HUDEP-2 (cell line): ENCODE data around the gene CBFA2T3.

Experiments
- DNase-seq, 76 experiments: peaks; one replicate each; lab custom pipeline; 2025; ENCODE audit not compliant: unreplicated experiment in 76 of 76; lab: John Stamatoyannopoulos, UW

The CBFA2T3 gene

DNA sequence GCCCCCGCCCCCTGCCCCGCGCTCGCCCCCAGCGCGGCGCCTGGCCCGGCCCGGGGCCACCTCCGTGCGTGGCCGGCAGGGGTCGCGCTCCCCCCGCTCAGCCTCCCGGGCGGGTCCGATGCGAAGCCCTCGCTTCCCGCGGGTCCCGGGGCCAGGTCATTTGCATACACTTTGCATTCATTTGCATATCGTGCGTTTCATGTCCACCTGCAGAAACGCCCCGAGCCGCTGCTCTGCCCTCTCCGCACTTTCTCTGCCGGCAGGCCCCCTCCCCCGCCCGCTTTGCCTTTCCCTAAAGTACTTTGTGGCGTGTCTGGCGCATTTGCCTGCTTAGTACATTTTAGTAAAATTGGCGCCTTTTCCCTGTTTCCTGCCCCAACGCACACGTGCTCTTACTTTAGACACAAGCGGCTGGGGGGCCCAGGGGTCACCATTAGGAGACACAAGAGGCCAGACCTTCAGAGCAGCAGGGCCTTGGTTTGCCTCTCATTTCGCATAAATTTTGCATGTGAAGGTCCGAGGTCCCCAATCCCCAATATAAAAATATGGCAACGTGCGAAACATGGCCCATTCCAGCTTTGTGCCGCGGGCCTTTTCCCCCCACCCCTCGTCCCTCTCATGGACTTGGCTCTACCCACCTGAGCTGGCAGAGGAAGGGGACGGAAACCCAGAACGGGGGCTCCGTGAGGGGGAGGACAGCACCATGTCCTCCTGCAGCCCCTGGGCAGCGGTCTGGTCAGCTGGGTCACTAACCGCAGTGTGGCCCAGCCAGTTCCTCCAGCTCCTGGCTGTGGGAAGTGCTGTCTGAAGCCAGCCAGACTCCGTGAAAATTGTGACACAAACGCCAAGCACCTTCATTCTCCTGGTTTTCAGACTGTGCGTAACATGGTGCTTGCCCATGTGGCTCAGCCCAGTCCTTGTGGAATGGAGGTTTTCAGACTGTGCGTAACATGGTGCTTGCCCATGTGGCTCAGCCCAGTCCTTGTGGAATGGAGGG, 34.8 kb downstream of the CBFA2T3 start:
- no peak for DNase-seq

DNA sequence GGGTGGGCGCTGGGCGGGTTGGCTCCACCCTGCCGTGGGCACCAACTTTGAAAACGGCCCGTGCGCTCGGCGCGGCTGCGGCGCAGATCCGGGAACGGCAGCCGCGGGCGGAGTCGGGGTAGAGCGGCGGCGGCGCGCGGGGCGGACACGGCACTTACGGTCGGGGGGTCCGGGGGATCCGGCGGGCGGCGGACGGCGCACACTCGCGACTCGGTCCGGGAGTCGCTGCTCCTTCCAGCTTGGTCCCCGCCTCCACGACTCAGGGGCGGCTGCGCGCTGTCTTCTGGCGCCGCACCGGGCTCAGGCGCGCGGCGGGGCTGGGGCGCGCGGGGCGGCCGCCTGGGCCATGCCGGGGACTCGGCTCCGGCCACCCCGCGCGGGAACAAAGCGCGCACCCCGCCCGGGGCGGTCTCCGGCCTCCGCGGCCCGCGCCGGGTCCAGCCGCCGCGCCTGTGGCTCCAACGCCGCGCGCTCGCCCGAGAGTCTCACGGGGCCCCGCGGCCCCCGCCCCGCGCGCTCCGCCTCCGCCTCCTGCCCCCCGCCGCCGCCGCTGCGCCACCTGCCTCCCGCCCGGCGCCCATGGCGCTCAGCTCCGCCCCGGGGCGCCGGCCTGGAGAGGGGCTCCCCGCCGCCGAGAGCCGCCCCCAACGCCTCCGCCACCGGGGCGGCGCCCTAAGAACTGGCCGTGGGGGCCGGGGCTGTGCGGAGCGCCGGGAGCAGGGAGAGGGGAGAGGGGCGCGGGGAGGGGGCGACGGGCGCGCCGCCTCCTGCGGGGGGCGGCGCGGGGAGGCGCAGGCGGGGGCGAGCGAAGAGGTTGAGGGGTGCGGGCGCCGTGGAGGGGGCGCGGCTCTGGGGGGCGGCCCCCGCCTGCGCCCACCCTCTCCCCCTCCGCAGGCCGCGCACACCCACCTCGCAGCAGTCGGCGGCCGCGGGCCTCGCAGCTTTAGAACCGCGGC, 35.9 kb downstream of the CBFA2T3 start:
- no peak for DNase-seq

DNA sequence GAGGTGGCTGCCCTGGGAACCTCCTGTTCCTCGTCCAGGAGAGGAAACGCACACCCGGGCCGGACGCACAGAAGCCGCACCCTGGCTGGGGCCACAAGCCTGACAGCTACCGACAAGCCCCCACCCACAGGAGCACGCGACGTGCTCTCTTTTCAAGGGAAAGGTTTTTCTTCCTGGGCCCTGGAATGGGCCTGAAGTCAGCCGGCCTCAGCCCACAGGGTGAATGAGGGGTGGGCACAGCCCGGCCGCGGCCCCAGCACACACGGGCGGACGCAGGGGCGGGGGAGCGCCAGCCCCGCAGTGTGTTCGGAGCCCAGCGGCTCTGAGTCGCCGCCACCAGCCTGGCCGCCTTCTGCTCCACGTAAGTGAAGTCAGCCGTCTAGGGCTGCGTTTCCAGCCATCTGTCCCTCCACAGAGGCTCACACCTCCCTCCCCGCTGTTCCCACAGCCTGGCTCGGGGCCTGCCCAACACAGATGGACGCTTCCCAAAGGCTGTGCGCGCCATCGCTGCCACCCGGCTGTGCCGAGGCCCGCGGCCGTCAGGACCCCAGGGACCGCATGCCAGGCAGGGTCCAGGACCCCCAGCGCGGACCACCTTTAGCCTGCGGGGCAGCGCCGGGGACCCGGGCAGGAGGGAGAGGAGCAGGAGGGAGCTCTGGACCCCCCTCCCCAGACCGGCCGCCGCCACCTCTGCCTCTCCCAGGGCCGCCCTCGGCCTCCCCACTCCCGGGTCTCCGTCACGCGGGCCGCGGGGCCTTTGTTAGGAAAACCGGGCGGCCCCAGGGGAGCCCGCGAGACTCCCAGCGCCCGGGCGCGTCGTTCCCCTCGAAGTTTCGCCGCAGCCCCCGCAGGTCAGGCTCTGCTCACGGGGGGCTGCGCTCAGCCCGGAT, 36.8 kb downstream of the CBFA2T3 start:
- DNase-seq: no peak

DNA sequence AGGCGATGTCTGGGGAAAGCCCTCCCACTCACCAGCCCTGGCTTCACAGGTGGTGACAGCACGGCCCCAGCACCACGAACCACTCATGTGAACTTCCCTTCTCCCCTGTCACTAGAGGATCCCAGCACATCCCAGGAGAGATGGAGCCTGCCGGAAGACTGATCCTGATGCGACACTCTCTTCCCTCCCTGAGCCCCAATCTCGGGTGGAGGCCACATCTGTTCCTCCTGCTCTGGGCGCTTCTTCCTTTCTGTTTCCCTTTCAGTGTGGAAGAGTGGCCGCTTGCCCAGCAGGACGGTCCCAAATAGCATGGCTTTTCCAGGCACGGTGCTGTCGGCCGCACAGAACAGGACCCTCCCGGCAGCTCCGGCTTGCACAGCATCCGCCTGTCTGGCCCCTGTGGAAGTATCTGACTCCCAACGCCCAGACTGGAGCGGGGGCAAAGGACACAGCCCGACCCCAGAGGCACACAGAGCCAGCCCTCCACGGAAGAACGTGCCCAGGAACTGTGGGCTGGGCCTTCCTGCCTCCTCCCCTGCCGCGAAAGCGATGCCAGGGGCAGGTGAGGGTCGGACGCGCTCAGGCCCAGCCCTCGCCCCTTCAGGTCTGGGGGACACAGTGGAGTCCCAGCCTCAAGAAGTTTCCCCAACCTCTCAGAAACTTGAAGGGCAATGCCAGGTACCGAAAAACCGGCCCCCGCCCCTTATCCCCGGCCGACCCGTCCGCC, 37.6 kb downstream of the CBFA2T3 start:
- DNase-seq: no peak

DNA sequence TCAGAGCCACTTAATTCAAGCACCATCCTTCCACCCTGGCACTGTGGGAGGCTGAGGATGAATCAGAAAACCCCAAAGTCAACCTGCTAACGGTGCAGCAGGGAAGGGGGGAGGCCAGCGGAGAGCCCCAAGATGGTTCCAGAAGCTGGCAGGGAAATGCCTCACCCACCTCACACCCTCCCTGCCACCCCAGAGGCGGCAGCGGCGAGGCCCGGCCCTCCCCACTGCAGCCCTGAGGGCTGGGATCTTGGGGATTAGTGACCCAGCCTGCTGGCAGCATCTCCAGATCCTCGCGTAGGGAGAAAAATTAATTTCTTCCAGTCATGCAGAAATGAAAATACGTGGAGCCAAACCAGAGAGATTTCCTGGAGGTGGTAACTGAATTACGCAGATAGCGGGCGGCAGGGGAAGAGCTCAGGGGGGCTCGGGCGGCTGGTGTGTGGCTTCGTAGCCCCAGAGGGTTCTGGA, 38.2 kb downstream of the CBFA2T3 start:
- DNase-seq: no peak

DNA sequence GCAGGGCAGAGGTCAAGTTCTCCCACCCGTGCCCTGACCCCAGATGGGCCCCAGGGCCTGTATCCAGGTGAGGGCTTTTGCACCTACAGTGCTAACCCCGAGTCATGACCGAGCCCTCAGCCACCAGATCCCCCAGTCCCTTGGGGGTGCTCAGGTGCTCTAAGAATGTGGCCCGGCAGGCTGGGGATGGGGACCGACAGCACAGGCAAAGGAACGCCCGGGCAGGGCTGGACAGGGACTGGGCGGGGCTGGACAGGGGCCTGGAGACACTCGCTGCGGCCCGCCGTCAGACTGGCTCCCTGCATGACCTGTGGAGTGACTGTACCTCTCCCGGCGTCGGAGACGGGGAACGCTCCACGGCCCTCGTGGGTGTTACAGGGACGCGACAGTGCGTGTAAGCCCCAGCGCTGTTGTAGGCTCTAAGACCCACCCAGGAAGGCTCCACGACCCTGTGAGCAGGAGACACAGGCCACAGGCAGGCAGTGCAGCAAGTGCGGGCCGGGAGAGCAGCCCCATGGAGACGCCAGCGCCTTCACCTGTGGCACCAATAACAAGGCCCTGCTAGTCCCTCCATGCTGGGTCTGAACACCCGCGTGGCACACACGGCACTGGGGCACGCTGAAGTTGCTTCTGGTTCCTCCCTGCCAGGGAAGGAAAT, 38.8 kb downstream of the CBFA2T3 start:
- DNase-seq: no peak

DNA sequence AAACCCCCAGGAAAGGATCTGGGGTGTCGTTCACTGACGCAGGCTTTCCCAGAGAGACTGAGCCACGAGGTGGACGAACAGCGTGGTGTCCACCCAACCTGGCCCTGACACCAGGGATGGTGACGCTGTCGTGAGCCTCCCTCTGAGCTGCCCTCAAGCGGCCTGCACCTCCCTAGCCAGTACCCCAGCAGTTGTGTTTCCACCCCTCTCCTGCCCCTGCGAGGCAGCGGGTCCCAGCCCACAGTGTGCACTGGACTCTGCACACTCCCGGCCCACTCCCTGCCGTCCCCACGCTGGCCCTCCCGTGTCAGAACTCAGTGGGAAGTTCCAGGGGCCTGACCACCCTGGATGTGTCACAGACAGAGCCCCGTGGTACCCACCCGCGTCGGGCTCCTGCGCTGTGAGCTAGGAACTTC, 39.8 kb downstream of the CBFA2T3 start:
- DNase-seq: no peak

DNA sequence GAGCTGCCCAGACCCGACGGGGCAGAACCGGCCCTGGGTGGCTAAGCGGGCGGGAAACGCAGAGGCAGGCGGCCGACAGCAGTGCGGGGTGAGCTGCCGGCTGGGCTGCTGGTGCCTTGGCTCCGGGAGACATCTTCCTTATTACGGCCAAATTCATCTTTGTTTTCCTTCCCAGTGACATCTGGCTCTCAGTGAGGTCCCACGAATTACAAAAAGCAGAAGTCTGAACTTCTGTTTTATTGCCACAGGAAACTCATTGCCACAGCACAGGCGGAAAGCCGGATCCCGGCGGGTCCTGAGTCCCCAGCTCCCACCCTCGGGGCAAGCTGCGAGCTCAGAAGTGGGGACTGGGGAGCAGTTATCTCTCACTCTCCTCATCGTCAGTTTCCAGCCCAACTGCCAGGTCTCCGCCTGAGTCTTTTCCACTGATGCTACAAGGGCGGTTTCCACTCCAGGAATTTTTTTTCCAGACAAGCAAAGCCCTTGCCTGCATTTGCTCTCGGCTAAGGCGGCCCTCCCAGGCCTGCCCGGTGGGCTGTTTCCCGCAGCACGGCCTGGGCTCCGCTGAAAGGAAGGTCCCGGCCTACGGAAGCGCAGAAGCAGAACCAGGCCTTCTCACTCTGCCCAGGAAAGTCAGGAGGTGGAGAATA, 40.3 kb downstream of the CBFA2T3 start:
- no peak for DNase-seq

DNA sequence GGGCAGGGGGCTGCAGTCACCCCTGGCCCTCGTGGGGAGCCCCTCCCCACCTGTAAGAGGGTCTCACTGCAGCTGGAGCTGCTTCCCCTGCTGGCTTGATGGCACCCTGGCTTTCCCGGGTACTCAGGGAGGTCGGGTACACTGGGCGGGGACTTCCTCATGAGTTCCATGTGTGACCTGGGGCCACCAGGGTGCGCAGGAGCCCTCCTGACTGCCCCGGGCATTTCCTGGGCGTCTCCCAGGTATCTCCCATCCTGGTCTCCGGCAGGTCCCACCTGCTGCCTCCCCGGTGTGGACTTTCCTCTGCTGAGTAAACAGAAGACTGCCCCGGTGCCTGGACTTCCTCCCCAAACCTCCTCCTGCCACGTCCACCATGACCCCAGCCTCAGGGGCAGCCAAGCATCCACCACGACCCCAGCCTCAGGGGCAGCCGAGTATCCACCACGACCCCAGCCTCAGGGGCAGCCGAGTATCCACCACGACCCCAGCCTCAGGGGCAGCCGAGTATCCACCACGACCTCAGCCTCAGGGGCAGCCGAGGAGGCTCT, 40.9 kb downstream of the CBFA2T3 start:
- no peak for DNase-seq

DNA sequence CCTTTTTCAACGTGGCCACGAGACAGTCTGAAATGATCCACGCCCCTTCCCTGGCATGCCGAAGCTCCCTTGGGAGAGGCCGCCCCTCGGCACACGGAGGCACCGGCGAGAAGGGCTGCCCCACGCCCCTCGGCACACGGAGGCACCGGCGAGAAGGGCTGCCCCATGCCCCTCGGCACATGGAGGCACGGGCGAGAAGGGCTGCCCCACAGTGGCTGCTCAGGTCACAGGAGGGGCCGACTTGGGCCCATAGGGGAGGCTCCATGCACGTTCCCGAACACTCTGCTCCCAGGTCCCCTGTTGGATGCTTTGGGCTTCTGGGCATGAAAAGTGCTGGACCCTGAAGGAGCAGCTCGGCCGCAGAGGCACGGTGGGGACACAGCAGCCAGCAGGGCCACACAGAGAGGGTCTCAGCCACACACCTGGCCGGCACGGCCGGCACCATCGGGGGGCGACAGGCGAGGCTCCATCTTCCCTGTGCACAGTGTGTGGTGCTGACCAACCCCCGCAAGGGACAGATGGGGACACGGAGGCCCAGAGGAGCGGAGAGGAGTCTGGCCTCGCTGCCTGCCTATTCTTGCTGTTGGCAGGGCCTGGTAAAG, 42.8 kb downstream of the CBFA2T3 start:
- DNase-seq: no peak

DNA sequence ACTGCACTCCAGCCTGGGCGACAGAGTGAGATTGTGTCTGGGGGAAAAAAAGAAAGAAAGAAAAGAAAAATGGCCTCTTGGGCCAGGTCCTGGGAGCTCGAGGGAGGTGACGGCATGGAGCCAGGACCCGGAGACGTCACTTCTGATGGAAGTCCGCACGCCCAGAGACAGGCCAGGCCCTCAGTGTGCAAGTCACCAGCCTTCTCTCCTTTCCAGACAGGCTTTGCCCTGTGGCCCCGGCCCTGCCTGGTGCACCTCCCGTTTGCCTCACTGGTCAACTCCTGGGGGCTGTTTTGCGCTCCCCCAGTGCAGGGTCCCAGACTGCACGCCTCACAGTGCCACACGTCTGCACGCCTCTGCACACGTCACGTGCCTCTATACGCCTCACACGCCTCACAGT, 44.1 kb downstream of the CBFA2T3 start:
- DNase-seq: no peak

DNA sequence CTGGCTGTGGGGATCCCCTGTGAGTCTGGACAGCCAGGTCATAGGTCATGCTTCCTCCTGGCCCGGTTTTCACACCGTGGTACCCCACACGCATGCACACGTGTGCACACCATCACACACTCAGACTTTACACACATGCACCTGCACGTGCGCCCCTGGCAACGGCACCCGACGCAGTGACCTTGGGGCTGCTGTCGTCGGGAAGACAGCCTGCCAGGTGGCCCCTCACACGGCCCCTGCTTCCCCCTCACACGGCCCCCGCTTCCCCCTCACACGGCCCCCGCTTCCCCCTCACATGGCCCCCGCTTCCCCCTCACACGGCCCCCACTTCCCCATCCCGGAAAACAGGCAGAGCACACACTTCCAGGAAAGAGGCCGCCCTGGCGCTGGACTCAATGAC, 45.1 kb downstream of the CBFA2T3 start:
- DNase-seq: no peak

DNA sequence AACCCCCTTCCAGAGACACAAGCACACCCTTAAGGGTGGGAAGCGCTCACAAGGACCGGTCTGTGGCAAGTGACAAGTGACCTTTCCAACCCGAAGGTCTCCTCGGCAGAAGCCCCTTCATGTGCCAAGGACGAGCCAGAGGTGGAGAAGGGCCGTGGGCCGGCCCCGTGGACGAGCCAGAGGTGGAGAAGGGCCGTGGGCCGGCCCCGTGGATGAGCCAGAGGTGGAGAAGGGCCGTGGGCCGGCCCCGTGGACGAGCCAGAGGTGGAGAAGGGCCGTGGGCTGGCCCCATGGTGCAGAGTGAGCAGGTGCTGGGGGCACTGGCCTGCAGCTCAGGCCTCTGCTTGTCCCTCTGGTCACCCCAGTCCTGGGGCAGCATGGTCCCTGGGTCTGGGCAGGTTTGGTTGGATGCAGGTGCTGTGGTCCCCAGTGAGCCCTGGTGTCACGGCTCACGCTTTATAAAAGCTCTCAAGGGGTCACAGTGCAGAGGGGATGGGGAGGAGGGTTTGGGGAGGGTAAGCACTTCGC, 45.6 kb downstream of the CBFA2T3 start:
- no peak for DNase-seq

DNA sequence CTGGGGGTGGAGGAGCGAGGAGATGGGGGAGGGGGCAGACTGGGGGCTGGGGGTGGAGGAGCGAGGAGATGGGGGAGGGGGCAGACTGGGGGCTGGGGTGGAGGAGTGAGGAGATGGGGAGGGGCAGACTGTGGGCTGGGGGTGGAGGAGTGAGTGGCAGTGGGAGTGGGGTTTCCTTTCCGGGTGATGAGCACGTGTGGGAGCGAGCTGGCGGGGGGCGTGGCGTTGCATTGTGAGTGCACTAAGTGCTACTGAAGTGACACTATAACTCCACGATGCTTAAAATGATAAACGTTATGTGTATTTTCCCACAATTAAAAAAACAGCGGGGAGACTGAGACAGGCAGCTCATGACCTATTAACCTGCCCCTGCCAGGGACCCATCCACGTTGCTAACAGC, 46.3 kb downstream of the CBFA2T3 start:
- no peak for DNase-seq

DNA sequence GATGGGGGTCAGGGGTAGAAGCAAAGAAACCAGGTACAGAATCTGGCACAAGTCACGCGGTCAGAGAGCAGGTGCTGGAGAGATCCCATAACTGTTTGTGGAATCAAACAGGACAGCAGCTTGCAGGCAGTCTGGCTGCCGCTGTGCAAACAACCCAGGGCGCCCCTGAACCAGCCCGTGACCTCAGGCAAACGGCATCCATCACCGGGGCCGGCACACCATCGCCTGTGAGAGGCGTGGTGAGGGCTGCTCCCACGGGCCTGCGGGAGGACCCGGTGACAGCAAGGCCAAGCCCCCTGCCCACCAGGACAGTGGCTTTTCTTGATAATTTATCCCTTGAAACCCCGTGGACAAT, 47.9 kb downstream of the CBFA2T3 start:
- DNase-seq: no peak

DNA sequence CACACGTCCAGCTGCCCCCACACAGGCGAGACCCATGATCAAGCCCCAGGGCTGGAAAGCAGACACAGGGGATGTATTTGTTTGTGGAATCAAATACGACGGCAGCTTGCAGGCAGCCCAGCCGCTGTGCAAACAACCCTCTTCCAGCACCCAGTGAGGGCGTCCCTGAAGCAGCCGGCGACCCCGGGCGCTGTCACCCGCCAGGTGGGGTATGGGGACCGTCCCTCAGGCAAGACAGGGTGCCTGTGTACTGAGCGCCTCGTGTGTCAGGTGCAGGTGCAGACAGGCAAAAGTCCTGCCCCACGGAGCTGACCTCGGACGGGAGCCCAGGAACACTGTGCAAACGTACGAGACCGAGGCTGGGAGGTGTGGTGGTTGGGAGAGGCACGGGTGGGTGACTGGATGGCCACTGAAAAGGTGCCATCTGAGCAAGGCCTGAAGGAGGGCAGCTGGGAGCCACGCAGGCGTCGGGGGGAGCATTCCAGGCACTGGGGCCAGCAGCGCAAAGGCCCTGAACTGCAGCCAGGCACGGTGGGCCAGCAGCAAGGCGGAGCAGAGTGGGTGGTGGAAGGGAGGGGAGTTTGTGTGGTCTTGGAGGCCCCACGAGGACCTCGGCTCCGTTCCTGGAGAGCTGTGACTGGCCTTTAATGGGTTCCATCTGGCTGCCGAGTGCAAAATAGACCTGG, 48.5 kb downstream of the CBFA2T3 start:
- no peak for DNase-seq

DNA sequence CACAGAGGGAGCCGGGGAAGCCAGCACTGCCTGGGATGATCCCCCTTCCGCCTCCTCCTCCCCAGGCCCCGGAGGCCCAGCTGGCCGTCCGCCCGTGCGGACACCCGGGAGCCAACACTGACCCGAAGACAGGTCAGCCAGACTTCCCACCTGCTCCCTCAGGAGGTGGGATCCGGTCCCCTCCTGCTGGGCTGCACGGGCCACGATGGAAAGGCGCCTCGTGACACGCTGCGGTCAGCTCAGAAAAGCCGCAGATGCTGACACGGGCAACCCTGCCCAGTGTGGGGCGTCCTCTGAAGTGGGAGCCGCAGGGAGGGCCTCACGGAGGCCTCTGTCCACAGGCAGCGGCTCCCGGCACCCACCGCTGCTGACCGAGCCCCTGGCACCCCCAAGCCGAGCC, 49.3 kb downstream of the CBFA2T3 start:
- no peak for DNase-seq
